Ovary (tissue), 9 donors: ENCODE measurements around the gene PET100. TPM values are rescaled to one million over a fixed set of nuclear protein-coding genes. Genes with fewer than 3 reads are reported as not detected.

Source experiments
- DNase-seq, 5 donors: peaks; one replicate each; pipeline ENCODE4 v3.0.0-alpha.2; 2019 to 2020
- H3K27ac ChIP-seq, 2 donors: fragments of 200-600 bp; one replicate each; pipeline versions ENCODE4 v1.5.1 to v1.8.0; 2019 to 2022
- H3K27me3 ChIP-seq: fragments of 200-600 bp; one replicate; pipeline ENCODE4 v1.8.0; 2022
- H3K36me3 ChIP-seq: fragments of 200-600 bp; sonication (generic); one replicate; pipeline ENCODE4 v1.5.1; 2019
- H3K4me1 ChIP-seq: one replicate; pipeline ENCODE4 v1.8.1; 2013; ENCODE audit warnings: mild to moderate bottlenecking, moderate library complexity; ENCODE audit not compliant: insufficient read depth
- H3K4me3 ChIP-seq: fragments of 200-600 bp; sonication (generic); one replicate; pipeline ENCODE4 v1.5.1; 2017
- H3K9me3 ChIP-seq, 2 donors: fragments of 200-600 bp in 1 of 2; sonication (generic) in 1 of 2; one replicate each; pipeline versions ENCODE4 v1.5.1 to v1.8.1; 2013 to 2019; ENCODE audit warnings: mild to moderate bottlenecking in 1 of 2, moderate library complexity in 1 of 2
- EP300 ChIP-seq: sonication (generic); formaldehyde crosslinking; IDR thresholded peaks from one replicate; pipeline ENCODE4 v1.6.1; 2017; ENCODE audit warnings: antibody characterized with exemption
- POLR2A ChIP-seq: fragments of 450-650 bp; IDR thresholded peaks from one replicate; pipeline ENCODE4 v1.6.1; 2017; ENCODE audit warnings: antibody characterized with exemption, mild to moderate bottlenecking, moderate library complexity
- WGBS, 3 donors: extraction: QIAGEN DNeasy Blood & Tissue Kit in 1 of 3; methylation state at CpG; one replicate each; pipeline versions ENCODE4 v1.1.5 to v1.1.7; 2013 to 2017; 5-methylcytosine and 5-hydroxymethylcytosine counted together
- intact Hi-C, 4 donors: fragments of 100-400 bp; cut with DNase I; formaldehyde crosslinking; loops; one replicate each; pipeline versions ENCODE4 v1.11.0 to v1.15.1; 2022 to 2023
- polyA plus RNA-seq, 2 donors: library from polyadenylated mRNA; stranded (reverse); fragments of 200-250 nt in 1 of 2; fragments of 350-450 nt in 1 of 2; fragmentation: Illumina TruSeq in 1 of 2; extraction: RNeasy Lipid Tissue Mini Kit (QIAGEN cat#74804) in 1 of 2; gene quantifications; one replicate each; pipeline ENCODE4 v1.2.3, GENCODE V29; 2013 to 2014
- total RNA-seq, 7 donors: library from RNA; depleted of rRNA in 2 of 7; stranded (reverse); fragments of >200 nt in 2 of 7; fragmentation: NEBNext Ultra II Directional in 3 of 7; extraction: Animal tissue kit (Norgen Biotek cat#: 25700) in 3 of 7; gene quantifications; one replicate each; pipeline versions ENCODE4 v1.1.0 to v1.2.4, GENCODE V29; 2016 to 2023
- TF ChIP-seq, protein P1 (sequence below), 3 donors: fragments of 450-650 bp in 2 of 3; fragments of 200-600 bp in 1 of 3; IDR thresholded peaks; one replicate each; pipeline versions ENCODE4 v1.5.1 to v1.8.0; 2016 to 2022; ENCODE audit warnings: antibody characterized with exemption in 3 of 3, mild to moderate bottlenecking in 1 of 3
- donor health status: DM: no; HTN: no; CAD: no; lungs with moderate emphysema.
- donor health status: DM: no; HTN: no; CAD: no.
- donor health status: Bipolar disorder and iron deficiency.
- donor health status: DM: yes; HTN: yes; CAD: no.
- donor health status: DM: no; HTN: no; CAD: no.
- donor health status: DM: yes; HTN: yes; CAD: no.

PET100 gene
- total and polyA plus RNA-seq, 9 donors: 11.9 to 77.8 (median 53.7) TPM

DNA sequence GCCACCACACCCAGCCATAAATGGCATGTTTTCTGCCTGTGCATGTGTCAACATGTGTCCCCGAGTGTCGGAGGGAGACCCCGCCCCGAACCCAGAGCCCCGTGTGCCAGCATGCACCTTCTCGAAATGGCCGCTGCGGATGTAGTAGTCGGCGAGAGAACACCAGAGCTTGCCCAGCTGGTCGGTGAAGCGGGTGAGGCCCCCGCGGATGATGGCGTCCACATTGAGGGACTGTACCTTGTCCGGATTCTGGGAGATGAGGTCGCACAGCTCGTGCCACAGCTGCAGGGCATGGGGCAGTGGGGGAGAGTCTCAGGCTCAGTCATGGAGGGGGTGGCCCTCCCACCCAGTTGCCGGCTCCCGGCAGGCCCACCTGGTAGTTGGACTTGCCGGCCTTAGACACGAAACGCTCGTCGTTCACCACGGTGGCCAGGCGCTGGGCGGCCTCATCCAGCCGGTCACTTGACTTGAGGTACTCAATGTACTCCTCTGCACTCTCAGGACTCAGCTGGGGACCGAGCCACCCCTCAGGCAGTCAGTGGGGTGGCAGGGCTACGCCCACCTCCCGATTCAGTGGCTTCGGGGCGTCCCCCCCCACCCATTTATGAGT, 3.7 kb upstream of the PET100 start:
- TF ChIP-seq EP300 (no peak), POLR2A (no peak)
- TF ChIP-seq, protein P1, sequence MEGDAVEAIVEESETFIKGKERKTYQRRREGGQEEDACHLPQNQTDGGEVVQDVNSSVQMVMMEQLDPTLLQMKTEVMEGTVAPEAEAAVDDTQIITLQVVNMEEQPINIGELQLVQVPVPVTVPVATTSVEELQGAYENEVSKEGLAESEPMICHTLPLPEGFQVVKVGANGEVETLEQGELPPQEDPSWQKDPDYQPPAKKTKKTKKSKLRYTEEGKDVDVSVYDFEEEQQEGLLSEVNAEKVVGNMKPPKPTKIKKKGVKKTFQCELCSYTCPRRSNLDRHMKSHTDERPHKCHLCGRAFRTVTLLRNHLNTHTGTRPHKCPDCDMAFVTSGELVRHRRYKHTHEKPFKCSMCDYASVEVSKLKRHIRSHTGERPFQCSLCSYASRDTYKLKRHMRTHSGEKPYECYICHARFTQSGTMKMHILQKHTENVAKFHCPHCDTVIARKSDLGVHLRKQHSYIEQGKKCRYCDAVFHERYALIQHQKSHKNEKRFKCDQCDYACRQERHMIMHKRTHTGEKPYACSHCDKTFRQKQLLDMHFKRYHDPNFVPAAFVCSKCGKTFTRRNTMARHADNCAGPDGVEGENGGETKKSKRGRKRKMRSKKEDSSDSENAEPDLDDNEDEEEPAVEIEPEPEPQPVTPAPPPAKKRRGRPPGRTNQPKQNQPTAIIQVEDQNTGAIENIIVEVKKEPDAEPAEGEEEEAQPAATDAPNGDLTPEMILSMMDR (IDR thresholded peaks at IDR 0.05): no peak
- Histone ChIP-seq H3K36me3 (no peaks in the 10 kb centered on the region), H3K4me3 (no peak overlapping the region), H3K27ac (no peak overlapping the region), H3K4me1 (peaks cover 13% of the 10 kb centered on the region), H3K27me3 (no peaks in the 10 kb centered on the region), H3K9me3 (no peaks in the 10 kb centered on the region)
- WGBS, 3 donors: 94 to 95% (median 94%) methylated on average over 34 of the region's 34 CpGs
- intact Hi-C loops: no loop called here
- no peak for DNase-seq

DNA sequence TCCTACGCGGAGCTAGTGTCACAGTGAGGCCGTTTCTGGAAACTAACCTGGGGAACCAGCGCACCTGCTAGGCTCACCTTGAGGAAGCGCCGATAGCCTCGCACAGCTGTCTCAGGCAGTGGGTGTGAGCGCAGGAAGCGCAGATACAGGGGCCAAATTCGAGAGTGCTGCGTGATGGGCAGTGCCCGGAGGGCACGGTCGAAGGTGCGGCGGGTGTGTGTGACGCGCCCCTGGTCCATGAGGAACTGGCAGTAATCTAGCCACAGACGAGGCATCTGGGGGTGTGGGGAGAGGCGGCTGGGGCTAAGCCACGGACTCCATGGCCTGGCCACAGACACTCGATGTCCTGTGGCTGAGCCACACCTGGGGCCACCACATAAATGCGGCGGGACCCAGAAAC, 2.4 kb upstream of the PET100 start:
- H3K4me3 ChIP-seq: no peak overlapping the region
- H3K27me3 ChIP-seq: no peaks in the 10 kb centered on the region
- peaks cover 13% of the 10 kb centered on the region for H3K4me1 ChIP-seq
- intact Hi-C loops: no loop called here
- no peaks in the 10 kb centered on the region for H3K36me3 ChIP-seq
- no peak for TF ChIP-seq EP300
- TF ChIP-seq POLR2A: no peak
- TF ChIP-seq, protein P1 (IDR thresholded peaks at IDR 0.05): no peak
- H3K27ac ChIP-seq: no peak overlapping the region
- 91 to 93% (median 93%) methylated on average over 21 to 24 of the region's 24 CpGs for WGBS, 3 donors
- DNase-seq: no peak
- no peaks in the 10 kb centered on the region for H3K9me3 ChIP-seq

DNA sequence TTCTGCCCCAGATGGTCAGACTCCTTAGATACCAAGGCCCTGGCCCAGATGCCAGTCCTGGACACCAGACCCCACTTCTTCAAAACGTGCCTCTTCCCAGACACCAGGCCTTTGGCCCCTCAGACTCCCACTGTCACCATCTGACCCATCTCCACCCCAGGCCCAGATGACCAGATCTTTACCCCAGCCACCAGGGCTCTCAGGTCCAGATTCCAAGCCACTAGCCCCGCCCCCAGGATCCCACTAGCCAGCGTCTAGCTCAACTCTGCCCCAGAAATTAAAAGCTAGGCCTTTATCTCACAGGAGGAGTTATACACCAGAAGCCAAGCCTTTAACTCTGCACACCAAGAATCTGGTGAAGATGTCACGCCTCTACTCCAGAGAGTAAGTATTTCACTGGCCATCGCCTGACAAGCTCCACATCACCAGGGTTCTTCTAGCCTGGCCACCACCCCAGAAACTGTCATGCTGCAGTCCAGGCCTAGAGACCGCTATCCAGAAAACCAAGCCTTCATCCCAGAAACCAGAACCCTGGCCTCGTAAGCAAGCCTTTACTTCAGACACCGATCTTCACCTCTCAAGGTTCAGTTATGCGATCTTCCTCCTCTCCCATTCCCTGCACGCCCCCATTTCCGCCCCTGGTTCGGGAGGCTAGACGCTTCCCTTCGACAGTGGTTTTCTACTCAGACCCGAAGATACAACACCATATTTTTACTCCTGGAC, 843 bp upstream of the PET100 start:
- peaks cover 13% of the 10 kb centered on the region for H3K4me1 ChIP-seq
- H3K36me3 ChIP-seq: no peaks in the 10 kb centered on the region
- peak overlapping the region in 1 of 2 donors; percentile 80 for H3K27ac ChIP-seq
- intact Hi-C loops: no loop called here
- TF ChIP-seq POLR2A (no peak), EP300 (no peak)
- TF ChIP-seq, protein P1 (IDR thresholded peaks at IDR 0.05): no peak
- no peaks in the 10 kb centered on the region for H3K27me3 ChIP-seq
- H3K4me3 ChIP-seq: peak overlapping the region; percentile 68
- no peak for DNase-seq
- WGBS, 3 donors: 3 to 5% (median 4%) methylated on average over 15 of the region's 15 CpGs
- H3K9me3 ChIP-seq: no peaks in the 10 kb centered on the region

DNA sequence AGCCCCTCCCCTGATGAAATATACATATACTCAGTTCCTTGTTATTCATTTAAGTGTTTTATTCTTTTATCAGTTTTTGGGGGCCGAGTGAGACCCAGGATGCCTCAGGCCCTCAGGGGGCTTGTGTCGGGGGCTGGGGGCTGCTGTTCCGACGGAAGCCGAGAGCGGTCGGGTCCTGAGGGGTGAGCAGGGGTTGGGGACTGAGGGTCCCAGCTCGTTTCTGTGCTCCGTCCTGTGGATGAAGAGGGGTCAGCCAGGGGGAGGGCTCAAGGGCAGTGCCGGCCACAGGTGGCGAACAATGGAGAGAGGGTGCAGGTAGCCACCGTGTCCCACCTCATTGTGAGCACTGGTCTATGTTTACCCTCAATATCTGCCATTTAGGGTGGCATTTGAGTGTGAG, 2.0 kb downstream of the PET100 start:
- no peaks in the 10 kb centered on the region for H3K27me3 ChIP-seq
- no peaks in the 10 kb centered on the region for H3K36me3 ChIP-seq
- H3K4me3 ChIP-seq: no peak overlapping the region
- WGBS, 3 donors: 85 to 88% (median 86%) methylated on average over 12 of the region's 12 CpGs
- DNase-seq: no peak
- no peak overlapping the region for H3K27ac ChIP-seq
- intact Hi-C loops: no loop called here
- H3K4me1 ChIP-seq: peaks cover 13% of the 10 kb centered on the region
- H3K9me3 ChIP-seq: no peaks in the 10 kb centered on the region
- TF ChIP-seq POLR2A (no peak), EP300 (no peak)
- TF ChIP-seq, protein P1 (IDR thresholded peaks at IDR 0.05): no peak
